Measurements from ENCODE around the gene HEATR5A. TPM values are rescaled to one million over a fixed set of nuclear protein-coding genes. Genes with fewer than 3 reads are reported as not detected.
A peak's percentile ranks its signal among the peaks of the same experiment; 100 is the strongest.

The HEATR5A gene
- total and polyA plus RNA-seq, 2 of the 13 experiments (the other 11 are each of a cell fraction or from before 2014, with no cell fraction given) = 36.4 to 105 TPM

DNA sequence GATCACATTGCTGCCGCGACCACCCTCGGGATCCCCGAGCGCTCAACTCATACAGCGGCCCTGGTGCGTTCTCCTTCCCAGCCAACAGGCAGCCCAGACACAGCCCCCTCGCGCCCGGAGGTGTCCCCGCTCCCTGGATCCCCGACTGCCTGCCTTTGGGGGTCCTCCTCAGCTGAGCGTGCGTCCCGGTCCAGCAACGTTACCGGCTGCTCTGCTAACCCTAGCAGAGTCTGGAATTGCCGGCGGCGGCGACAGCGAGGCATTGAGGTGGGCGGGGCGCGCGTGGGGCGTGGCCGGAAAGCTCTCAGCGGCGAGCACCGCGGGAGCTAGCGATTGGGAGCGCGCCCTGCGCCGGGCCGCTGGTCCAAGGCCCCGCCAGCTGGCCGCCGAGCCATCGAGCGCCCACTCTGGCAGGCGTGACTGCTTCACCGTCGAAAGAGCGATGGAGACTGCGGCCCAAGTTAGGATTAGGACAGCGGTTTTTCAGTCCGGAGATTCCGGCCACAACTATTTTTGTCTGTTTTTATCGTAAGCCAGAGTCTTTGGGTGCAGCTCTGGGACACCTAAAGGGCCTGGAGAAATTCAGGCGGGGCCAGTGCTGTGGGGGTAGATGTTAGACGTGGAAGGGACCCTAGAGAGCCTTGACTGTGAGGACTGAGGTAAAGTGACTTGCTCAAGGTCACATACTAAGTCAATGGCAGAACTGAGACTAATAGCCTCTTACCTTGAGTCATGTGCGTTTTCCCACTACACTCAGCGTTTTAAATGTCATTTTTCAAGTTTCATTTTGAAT, at the start of gene HEATR5A (continued):
- peak; percentile 96 for TF ChIP-seq CENPT (CRISPR knock-in tag; IDR thresholded peaks at IDR 0.05; ENCODE audit: low read depth)
- TF ChIP-seq ZNF317 (CRISPR knock-in tag; IDR thresholded peaks at IDR 0.05) = peak; percentile 93
- TF ChIP-seq MBNL3 (CRISPR knock-in tag; conservative IDR thresholded peaks at IDR 0.05) = no peak; the same call in 1 of the 2 replicates
- TF ChIP-seq SRSF9 (IDR thresholded peaks at IDR 0.05; ENCODE audit: borderline replicate concordance, insufficient read depth, low read depth, low read length, poor library complexity, severe bottlenecking) = no peak
- TF ChIP-seq THAP11 (CRISPR knock-in tag; IDR thresholded peaks at IDR 0.05) = peak; percentile 95
- TF ChIP-seq MTA1 (CRISPR knock-in tag; IDR thresholded peaks at IDR 0.05; ENCODE audit: borderline replicate concordance) = peak; percentile 97
- peak; percentile 99 for TF ChIP-seq ZSCAN31 (CRISPR knock-in tag; IDR thresholded peaks at IDR 0.05; ENCODE audit: low read depth)
- peak; percentile 13; the same call in 1 of the 2 replicates for TF ChIP-seq SMC3 (IDR thresholded peaks at IDR 0.05; ENCODE audit: low read length)
- TF ChIP-seq, protein P1, sequence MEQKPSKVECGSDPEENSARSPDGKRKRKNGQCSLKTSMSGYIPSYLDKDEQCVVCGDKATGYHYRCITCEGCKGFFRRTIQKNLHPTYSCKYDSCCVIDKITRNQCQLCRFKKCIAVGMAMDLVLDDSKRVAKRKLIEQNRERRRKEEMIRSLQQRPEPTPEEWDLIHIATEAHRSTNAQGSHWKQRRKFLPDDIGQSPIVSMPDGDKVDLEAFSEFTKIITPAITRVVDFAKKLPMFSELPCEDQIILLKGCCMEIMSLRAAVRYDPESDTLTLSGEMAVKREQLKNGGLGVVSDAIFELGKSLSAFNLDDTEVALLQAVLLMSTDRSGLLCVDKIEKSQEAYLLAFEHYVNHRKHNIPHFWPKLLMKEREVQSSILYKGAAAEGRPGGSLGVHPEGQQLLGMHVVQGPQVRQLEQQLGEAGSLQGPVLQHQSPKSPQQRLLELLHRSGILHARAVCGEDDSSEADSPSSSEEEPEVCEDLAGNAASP (CRISPR knock-in tag; IDR thresholded peaks at IDR 0.05; ENCODE audit: borderline replicate concordance) = peak; percentile 85
- TF ChIP-seq, protein P2, sequence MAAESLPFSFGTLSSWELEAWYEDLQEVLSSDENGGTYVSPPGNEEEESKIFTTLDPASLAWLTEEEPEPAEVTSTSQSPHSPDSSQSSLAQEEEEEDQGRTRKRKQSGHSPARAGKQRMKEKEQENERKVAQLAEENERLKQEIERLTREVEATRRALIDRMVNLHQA (CRISPR knock-in tag; IDR thresholded peaks at IDR 0.05) = peak; percentile 61; the same call in 1 of the 2 replicates
- TF ChIP-seq SNRNP70 (IDR thresholded peaks at IDR 0.05; ENCODE audit: low read depth, low read length) = no peak
- TF ChIP-seq ZEB1 (IDR thresholded peaks at IDR 0.05; ENCODE audit: insufficient replicate concordance, low read depth) = peak; percentile 88
- TF ChIP-seq NFKB2 (CRISPR knock-in tag; IDR thresholded peaks at IDR 0.05; ENCODE audit: borderline replicate concordance) = peak; percentile 99
- peak; percentile 98 for TF ChIP-seq ZBTB8A (CRISPR knock-in tag; IDR thresholded peaks at IDR 0.05; ENCODE audit: borderline replicate concordance, low read depth)
- peak; percentile 86; the same call in 1 of the 2 replicates for TF ChIP-seq ZNF746 (CRISPR knock-in tag; IDR thresholded peaks at IDR 0.05)
- peak; percentile 92; the same call in 1 of the 2 replicates for TF ChIP-seq HNRNPUL1 (IDR thresholded peaks at IDR 0.05; ENCODE audit: low read depth, low read length)
- peak; percentile 99 for TF ChIP-seq ZNF782 (CRISPR knock-in tag; IDR thresholded peaks at IDR 0.05; ENCODE audit: borderline replicate concordance)
- no peak; the same call in none of the 2 replicates for TF ChIP-seq ADNP (CRISPR knock-in tag; IDR thresholded peaks at IDR 0.05)
- peak; percentile 99 for TF ChIP-seq ZNF430 (CRISPR knock-in tag; IDR thresholded peaks at IDR 0.05)
- TF ChIP-seq, protein P3, sequence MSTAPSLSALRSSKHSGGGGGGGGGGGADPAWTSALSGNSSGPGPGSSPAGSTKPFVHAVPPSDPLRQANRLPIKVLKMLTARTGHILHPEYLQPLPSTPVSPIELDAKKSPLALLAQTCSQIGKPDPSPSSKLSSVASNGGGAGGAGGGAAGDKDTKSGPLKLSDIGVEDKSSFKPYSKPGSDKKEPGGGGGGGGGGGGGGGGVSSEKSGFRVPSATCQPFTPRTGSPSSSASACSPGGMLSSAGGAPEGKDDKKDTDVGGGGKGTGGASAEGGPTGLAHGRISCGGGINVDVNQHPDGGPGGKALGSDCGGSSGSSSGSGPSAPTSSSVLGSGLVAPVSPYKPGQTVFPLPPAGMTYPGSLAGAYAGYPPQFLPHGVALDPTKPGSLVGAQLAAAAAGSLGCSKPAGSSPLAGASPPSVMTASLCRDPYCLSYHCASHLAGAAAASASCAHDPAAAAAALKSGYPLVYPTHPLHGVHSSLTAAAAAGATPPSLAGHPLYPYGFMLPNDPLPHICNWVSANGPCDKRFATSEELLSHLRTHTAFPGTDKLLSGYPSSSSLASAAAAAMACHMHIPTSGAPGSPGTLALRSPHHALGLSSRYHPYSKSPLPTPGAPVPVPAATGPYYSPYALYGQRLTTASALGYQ (CRISPR knock-in tag; IDR thresholded peaks at IDR 0.05) = peak; percentile 89; the same call in 1 of the 2 replicates
- peak; percentile 100 for TF ChIP-seq SMAD1 (CRISPR knock-in tag; IDR thresholded peaks at IDR 0.05; ENCODE audit: borderline replicate concordance, low read depth)
- peak; percentile 97 for TF ChIP-seq TMF1 (CRISPR knock-in tag; IDR thresholded peaks at IDR 0.05; ENCODE audit: low read depth)
- peak; percentile 83 for TF ChIP-seq GTF2F1 (IDR thresholded peaks at IDR 0.05; ENCODE audit: low read length)
- TF ChIP-seq YY1 (IDR thresholded peaks at IDR 0.05; ENCODE audit: insufficient read depth, insufficient replicate concordance, low read depth, low read length) = peak; percentile 94
- peak; percentile 45; the same call in 1 of the 2 replicates for TF ChIP-seq MAFF (IDR thresholded peaks at IDR 0.05; ENCODE audit: low read depth, low read length)
- TF ChIP-seq SNAI1 (CRISPR knock-in tag; IDR thresholded peaks at IDR 0.05; ENCODE audit: borderline replicate concordance) = peak; percentile 98; the same call in 1 of the 2 replicates
- peak; percentile 100 for TF ChIP-seq POLR2AphosphoS5 (IDR thresholded peaks at IDR 0.05; ENCODE audit: low read depth, low read length)
